Left ventricle myocardium inferior (tissue), 1 donor: Measurements from ENCODE around the gene TUBGCP3. TPM values are rescaled to one million over a fixed set of nuclear protein-coding genes. Genes with fewer than 3 reads are reported as not detected.

Experiments
- DNase-seq: peaks from one replicate; pipeline ENCODE4 v3.0.0-alpha.2; 2020
- H3K27ac ChIP-seq: fragments of 200-600 bp; replicated peaks from 2 replicates; pipeline ENCODE4 v1.8.0; 2021
- H3K27me3 ChIP-seq: fragments of 200-600 bp; 2 replicates; pipeline ENCODE4 v1.8.0; 2021; ENCODE audit warnings: low read depth
- H3K36me3 ChIP-seq: fragments of 200-600 bp; 2 replicates; pipeline ENCODE4 v1.8.0; 2021
- H3K4me1 ChIP-seq: fragments of 200-600 bp; 2 replicates; pipeline ENCODE4 v1.8.0; 2021
- H3K4me3 ChIP-seq: fragments of 200-600 bp; 2 replicates; pipeline ENCODE4 v1.8.0; 2021; ENCODE audit warnings: mild to moderate bottlenecking, moderate library complexity
- H3K9me3 ChIP-seq: fragments of 200-600 bp; replicated peaks from 2 replicates; pipeline ENCODE4 v1.8.0; 2021
- intact Hi-C: fragments of 100-400 bp; cut with micrococcal nuclease; formaldehyde crosslinking; loops from one replicate; pipeline ENCODE4 v1.11.0; 2022
- total RNA-seq: library from RNA; stranded (reverse); fragmentation: NEBNext Ultra II Directional; extraction: Animal tissue kit (Norgen Biotek cat#: 25700); gene quantifications from one replicate; pipeline ENCODE4 v1.2.1, GENCODE V29; 2021
- TF ChIP-seq, protein P1 (sequence below): fragments of 200-600 bp; IDR thresholded peaks from 2 replicates; pipeline ENCODE4 v1.8.0; 2021; ENCODE audit warnings: antibody characterized with exemption, mild to moderate bottlenecking, borderline replicate concordance
- donor health status: DM: no; HTN: yes; CAD: no; lungs with severe emphysema.

TUBGCP3 gene
- total RNA-seq, 1 donor from 2014 or later: 16.7 TPM

DNA sequence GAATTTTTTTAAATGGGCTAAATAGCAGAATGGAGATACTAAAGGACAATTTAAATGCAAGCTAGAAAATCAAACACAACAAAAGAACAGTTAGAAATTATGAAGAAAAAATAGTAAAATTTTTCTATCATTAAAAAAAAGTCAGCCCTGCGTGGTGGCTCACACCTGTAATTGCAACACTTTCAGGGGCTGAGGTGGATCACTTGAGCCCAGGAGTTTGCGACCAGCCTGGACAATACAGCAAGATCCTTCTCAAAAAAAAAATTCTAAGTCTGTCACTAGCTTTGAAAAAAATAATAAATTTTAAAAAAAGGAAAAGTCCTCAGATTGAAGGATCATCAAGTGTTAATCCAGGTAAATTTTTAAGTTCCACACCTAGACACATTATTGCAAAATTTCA lies 7.7 kb downstream of the TUBGCP3 start:
- no peaks in the 10 kb centered on the region for H3K27me3 ChIP-seq
- peaks cover 29% of the 10 kb centered on the region for H3K4me1 ChIP-seq
- no peak overlapping the region for H3K27ac ChIP-seq
- no peak for DNase-seq
- no peaks in the 10 kb centered on the region for H3K36me3 ChIP-seq
- H3K9me3 ChIP-seq: no peaks in the 10 kb centered on the region
- no peak overlapping the region for H3K4me3 ChIP-seq
- intact Hi-C loops: no loop called here
- TF ChIP-seq, protein P1, sequence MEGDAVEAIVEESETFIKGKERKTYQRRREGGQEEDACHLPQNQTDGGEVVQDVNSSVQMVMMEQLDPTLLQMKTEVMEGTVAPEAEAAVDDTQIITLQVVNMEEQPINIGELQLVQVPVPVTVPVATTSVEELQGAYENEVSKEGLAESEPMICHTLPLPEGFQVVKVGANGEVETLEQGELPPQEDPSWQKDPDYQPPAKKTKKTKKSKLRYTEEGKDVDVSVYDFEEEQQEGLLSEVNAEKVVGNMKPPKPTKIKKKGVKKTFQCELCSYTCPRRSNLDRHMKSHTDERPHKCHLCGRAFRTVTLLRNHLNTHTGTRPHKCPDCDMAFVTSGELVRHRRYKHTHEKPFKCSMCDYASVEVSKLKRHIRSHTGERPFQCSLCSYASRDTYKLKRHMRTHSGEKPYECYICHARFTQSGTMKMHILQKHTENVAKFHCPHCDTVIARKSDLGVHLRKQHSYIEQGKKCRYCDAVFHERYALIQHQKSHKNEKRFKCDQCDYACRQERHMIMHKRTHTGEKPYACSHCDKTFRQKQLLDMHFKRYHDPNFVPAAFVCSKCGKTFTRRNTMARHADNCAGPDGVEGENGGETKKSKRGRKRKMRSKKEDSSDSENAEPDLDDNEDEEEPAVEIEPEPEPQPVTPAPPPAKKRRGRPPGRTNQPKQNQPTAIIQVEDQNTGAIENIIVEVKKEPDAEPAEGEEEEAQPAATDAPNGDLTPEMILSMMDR: no peak

DNA sequence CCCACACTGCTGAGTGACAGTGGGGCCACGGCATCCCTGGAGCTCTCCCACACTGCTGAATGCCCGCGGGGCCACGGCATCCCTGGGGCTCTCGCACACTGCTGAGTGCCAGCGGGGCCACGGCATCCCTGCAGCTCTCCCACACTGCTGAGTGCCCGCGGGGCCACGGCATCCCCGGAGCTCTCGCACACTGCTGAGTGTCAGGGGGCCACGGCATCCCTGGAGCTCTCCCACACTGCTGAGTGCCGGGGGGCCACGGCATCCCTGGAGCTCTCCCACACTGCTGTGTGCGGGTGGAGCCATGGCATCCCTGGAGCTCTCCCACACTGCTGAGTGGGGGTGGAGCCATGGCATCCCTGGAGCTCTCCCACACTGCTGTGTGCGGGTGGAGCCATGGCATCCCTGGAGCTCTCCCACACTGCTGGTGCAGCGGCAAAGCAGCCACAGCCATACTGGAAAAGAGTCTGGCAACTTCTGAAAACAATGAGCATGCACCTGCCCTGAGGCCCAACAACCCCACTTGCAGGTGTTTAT lies 8.6 kb downstream of the TUBGCP3 start:
- peaks cover 33% of the 10 kb centered on the region for H3K4me1 ChIP-seq

DNA sequence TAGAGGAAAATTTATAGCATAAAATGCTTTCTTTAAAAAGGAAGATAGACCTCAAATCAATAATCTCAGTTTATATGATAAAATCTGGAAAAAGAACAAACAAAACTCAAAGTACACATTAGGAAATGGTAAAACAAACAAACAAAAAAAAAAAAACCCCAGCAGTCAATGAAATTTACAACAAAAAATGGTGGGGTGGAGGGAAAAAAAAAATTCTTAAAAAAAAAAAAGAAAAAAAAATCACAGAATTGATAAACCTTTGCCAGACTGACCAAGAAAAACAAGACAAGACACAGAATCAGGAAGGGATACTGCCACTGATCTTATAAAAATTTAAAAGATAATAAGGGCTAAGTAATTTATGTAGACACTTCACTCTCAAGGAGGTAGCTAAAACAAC lies 11.2 kb downstream of the TUBGCP3 start:
- Histone ChIP-seq H3K4me3 (no peak overlapping the region), H3K4me1 (peaks cover 47% of the 10 kb centered on the region), H3K36me3 (no peaks in the 10 kb centered on the region), H3K9me3 (no peaks in the 10 kb centered on the region), H3K27ac (no peak overlapping the region), H3K27me3 (no peaks in the 10 kb centered on the region)
- no peak for DNase-seq
- TF ChIP-seq, protein P1: no peak
- intact Hi-C loops: no loop called here

More for the DNA sequence above, 8.6 kb downstream of the TUBGCP3 start:
- no peaks in the 10 kb centered on the region for H3K9me3 ChIP-seq
- H3K27ac ChIP-seq: no peak overlapping the region
- intact Hi-C loops: no loop called here
- no peaks in the 10 kb centered on the region for H3K27me3 ChIP-seq
- TF ChIP-seq, protein P1: no peak
- no peaks in the 10 kb centered on the region for H3K36me3 ChIP-seq
- H3K4me3 ChIP-seq: no peak overlapping the region
- no peak for DNase-seq

DNA sequence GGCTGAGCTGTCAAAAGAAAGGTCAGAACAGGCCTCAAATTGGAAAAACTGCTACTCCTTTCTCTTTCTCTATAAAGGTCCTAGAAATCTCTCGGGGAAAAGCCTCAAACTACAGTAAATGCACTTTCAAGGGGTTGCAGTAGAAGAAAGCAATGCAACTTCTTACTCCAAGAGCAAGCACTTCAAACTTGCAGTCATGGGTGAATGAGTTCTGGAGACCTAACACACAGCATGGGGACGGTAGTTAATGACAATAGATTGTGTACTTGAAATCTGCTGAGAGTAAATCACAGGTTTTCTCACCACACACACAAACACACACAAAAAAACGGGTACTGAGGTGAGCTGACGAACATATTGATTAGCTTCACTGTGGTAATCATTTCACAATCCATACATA lies 11.8 kb downstream of the TUBGCP3 start:
- intact Hi-C loops: no loop called here

DNA sequence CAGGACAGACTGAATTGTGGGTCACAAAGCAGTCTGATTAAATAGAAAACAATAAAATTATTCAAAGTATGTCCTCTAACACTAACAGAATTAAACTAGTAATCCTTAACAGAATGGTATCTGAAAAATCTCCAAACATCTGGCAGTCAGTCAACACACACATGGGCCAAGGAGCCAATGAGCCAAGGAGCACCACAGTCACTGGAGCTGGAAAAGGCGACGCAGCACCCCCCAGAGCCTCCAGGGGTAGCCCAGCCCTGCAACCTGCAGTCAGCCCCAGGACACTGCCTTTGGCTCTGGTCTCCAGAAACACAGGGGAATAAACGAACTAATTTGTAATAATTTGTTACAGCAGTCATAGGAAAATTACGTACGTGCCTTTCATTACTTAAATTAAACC lies 12.3 kb downstream of the TUBGCP3 start:
- Histone ChIP-seq H3K9me3 (no peaks in the 10 kb centered on the region), H3K4me3 (no peak overlapping the region)

More for the DNA sequence above, 11.8 kb downstream of the TUBGCP3 start:
- Histone ChIP-seq H3K4me3 (no peak overlapping the region), H3K9me3 (no peaks in the 10 kb centered on the region), H3K4me1 (peaks cover 51% of the 10 kb centered on the region), H3K36me3 (no peaks in the 10 kb centered on the region), H3K27ac (no peak overlapping the region), H3K27me3 (no peaks in the 10 kb centered on the region)
- no peak for DNase-seq
- TF ChIP-seq, protein P1: no peak

More for the DNA sequence above, 12.3 kb downstream of the TUBGCP3 start:
- TF ChIP-seq, protein P1: no peak
- intact Hi-C loops: no loop called here
- DNase-seq: no peak
- Histone ChIP-seq H3K27me3 (no peaks in the 10 kb centered on the region), H3K36me3 (no peaks in the 10 kb centered on the region), H3K4me1 (peaks cover 51% of the 10 kb centered on the region), H3K27ac (no peak overlapping the region)
